Gastrocnemius medialis (tissue), 4 donors: Measurements from ENCODE around the gene IGSF9B.
"Not testable (repeated sequence)": the region's sequence is repeated elsewhere in the genome, so short reads cannot be mapped to it uniquely, and the experiment has no call there.

Source experiments
- POLR2A ChIP-seq, 2 donors: fragments of 450-650 bp; IDR thresholded peaks; one replicate each; pipeline ENCODE4 v1.6.1; 2017; ENCODE audit warnings: antibody characterized with exemption in 2 of 2, mild to moderate bottlenecking in 2 of 2, moderate library complexity in 2 of 2
- TF ChIP-seq, protein P1 (sequence below), 5 experiments: fragments of 450-650 bp in 3 of 5; fragments of 200-600 bp in 2 of 5; sonication (generic) in 2 of 5; IDR thresholded peaks in 4 of 5; conservative IDR thresholded peaks in 1 of 5; 1 replicate in 4 of 5; 2 replicates in 1 of 5; pipeline ENCODE4 v1.5.1; 2016 to 2019; ENCODE audit warnings: antibody characterized with exemption in 5 of 5, mild to moderate bottlenecking in 3 of 5, moderate library complexity in 3 of 5

DNA sequence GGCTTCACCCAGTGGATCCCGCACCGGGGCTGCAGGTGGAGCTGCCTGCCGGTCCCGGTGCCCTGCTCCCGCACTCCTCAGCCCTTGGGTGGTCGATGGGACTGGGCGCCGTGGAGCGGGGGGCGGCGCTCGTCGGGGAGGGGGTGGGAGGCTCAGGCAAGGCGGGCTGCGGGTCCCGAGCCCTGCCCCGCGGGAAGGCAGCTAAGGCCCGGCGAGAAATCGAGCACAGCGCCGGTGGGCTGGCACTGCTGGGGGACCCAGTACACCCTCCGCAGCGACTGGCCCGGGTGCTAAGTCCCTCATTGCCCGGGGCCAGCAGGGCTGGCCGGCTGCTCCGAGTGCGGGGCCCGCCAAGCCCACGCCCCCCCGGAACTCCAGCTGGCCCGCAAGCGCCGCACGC, 46.1 kb upstream of the IGSF9B start:
- TF ChIP-seq, protein P1, sequence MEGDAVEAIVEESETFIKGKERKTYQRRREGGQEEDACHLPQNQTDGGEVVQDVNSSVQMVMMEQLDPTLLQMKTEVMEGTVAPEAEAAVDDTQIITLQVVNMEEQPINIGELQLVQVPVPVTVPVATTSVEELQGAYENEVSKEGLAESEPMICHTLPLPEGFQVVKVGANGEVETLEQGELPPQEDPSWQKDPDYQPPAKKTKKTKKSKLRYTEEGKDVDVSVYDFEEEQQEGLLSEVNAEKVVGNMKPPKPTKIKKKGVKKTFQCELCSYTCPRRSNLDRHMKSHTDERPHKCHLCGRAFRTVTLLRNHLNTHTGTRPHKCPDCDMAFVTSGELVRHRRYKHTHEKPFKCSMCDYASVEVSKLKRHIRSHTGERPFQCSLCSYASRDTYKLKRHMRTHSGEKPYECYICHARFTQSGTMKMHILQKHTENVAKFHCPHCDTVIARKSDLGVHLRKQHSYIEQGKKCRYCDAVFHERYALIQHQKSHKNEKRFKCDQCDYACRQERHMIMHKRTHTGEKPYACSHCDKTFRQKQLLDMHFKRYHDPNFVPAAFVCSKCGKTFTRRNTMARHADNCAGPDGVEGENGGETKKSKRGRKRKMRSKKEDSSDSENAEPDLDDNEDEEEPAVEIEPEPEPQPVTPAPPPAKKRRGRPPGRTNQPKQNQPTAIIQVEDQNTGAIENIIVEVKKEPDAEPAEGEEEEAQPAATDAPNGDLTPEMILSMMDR (IDR thresholded peaks at IDR 0.05 in 4 of 5, conservative IDR thresholded peaks at IDR 0.05 in 1 of 5) = not testable (repeated sequence)
- not testable (repeated sequence) for TF ChIP-seq POLR2A (IDR thresholded peaks at IDR 0.05)
